Measurements from ENCODE around the gene RAPSN.

- no peak for TF ChIP-seq CTCF (conservative IDR thresholded peaks at IDR 0.05 in 1 of 2, IDR thresholded peaks at IDR 0.05 in 1 of 2; ENCODE audit: low read depth in 1 of 2, low read length in 2 of 2)
- no peak for TF ChIP-seq EZH2 (IDR thresholded peaks at IDR 0.05; ENCODE audit: low read length, missing control alignments)
Observed at GRCh38 chr11:47443817-47444216, 5.1 kb downstream of the RAPSN start.

All from fibroblast of lung (primary cell).